GM21529 (cell line): ENCODE measurements around the gene ESR2.

Source experiments
- ATAC-seq: cut with Tn5 transposase; IDR thresholded peaks from one replicate; pipeline ENCODE4 v1.9.1; 2021; ENCODE audit not compliant: unreplicated experiment

The ESR2 gene

GRCh38 chr14:64266239-64266638, 27.9 kb downstream of the ESR2 start:
- no peak for ATAC-seq

DNA sequence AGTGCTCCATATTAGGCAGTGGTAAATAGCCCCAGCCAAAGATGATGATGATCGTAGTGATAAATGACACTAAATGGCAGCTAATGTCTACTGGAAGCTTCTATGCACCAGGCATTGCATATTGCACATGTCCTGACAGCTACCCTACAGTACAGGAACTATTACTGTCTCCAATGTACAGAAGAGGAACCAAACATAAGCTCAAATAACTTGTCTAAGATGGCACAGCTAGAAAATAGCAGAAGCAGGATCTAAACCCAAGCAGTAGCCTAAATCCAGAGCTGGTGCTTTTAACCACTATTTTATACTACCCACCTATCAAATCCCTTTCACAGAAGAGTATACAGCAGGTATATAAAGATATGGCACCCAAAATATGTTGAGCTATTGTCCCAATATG, 28.9 kb downstream of the ESR2 start:
- no peak for ATAC-seq

DNA sequence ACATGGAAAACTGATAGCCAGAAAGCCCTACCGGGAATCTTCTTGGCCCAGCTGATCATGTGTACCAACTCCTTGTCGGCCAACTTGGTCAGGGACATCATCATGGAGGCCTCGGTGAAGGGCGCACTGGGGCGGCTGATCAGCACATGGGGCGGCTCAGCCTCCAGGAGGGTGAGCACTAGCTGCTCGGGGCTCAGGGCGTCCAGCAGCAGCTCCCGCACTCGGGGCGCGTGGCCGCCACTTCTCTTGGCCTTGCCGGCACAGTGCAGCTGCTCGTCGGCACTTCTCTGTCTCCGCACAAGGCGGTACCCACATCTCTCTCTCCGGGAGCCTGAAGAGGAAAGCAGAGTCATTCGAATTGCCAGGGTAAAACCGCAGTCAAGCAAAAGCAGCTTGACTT, 33.8 kb downstream of the ESR2 start:
- ATAC-seq, result no peak

GRCh38 chr14:64255756-64256155, 38.4 kb downstream of the ESR2 start:
- no peak for ATAC-seq

- ATAC-seq, result no peak
Measured at GRCh38 chr14:64253672-64254071, 40.5 kb downstream of the ESR2 start.

- no peak for ATAC-seq
Measured at GRCh38 chr14:64249363-64249762, 44.8 kb downstream of the ESR2 start.

DNA sequence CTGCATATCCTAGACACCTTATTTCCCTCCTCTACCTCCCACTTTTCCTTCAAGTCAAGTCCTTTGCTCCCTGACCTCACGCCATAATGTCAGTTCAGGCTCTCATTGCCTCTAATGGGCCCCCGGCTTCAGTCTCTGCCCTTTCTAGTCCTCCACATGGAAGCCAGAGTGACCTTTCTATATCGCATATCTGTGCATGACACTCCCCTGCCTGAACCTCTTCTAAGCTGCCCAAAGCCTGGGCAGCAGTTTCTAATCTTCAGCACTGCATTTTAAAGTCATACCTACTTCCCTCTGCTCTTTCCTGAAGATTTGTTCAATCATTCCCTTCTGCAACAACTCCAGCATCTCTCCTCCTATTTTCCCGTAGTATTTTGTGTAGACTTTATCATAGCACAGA, 45.5 kb downstream of the ESR2 start:
- ATAC-seq, result no peak

DNA sequence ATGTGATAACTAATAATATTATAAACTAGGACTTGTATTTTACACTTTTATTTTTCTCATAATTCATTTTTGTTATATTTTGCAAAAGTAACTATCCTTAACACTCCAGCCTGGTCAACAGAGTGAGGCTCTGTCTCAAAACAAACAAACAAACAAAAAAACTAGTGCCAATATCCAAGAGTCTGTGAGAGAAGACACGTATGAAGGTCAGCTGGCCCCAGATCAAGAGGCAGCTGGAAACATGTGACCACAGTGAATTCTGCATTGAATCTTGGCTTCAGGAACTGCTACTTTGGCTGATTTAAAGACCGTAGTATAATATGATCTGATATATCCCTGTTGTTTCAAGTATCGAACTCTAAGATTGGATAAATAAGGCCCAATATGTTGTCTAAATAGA, 47.0 kb downstream of the ESR2 start:
- no peak for ATAC-seq

DNA sequence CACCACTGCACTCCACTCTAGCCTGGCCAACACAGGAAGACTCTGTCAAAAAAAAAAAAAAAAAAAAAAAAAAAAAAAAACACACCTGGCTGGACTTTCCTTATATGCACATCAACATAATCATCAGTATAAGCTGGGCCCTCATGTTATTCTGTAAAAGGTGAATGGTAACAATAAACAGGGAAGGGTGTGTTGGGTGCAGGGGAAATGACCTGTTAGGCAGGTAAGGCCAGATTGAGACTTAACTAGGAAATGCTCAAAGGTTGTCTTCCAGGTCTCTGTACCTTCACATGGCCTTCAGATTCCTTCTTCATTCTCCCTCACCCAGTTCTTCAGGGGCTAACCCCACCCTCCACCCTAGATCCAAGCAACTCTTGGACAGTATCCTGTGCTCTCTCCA, 47.5 kb downstream of the ESR2 start:
- no peak for ATAC-seq

- no peak for ATAC-seq
Measured at GRCh38 chr14:64245491-64245890, 48.7 kb downstream of the ESR2 start.

DNA sequence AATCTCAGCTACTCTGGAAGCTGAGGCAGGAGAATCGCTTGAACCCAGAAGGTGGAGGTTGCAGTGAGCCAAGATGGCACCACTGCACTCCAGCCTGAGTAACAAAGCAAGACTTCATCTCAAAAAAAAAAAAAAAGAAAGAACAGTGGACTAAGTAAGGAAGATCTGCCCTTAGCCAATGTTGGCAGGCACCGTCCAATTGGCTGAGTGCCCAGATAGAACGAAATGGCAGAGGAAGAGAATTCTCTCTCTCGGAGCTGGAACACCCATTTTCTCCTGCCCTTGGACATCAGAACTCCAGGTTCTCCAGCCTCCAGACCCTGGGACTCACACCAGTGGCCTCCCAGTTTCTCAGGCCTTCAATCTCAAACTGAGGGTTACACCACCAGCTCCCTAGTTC, 49.9 kb downstream of the ESR2 start:
- no peak for ATAC-seq

- no peak for ATAC-seq
Measured at GRCh38 chr14:64238631-64239030, 55.5 kb downstream of the ESR2 start.

GRCh38 chr14:64238049-64238448, 56.1 kb downstream of the ESR2 start:
- no peak for ATAC-seq

DNA sequence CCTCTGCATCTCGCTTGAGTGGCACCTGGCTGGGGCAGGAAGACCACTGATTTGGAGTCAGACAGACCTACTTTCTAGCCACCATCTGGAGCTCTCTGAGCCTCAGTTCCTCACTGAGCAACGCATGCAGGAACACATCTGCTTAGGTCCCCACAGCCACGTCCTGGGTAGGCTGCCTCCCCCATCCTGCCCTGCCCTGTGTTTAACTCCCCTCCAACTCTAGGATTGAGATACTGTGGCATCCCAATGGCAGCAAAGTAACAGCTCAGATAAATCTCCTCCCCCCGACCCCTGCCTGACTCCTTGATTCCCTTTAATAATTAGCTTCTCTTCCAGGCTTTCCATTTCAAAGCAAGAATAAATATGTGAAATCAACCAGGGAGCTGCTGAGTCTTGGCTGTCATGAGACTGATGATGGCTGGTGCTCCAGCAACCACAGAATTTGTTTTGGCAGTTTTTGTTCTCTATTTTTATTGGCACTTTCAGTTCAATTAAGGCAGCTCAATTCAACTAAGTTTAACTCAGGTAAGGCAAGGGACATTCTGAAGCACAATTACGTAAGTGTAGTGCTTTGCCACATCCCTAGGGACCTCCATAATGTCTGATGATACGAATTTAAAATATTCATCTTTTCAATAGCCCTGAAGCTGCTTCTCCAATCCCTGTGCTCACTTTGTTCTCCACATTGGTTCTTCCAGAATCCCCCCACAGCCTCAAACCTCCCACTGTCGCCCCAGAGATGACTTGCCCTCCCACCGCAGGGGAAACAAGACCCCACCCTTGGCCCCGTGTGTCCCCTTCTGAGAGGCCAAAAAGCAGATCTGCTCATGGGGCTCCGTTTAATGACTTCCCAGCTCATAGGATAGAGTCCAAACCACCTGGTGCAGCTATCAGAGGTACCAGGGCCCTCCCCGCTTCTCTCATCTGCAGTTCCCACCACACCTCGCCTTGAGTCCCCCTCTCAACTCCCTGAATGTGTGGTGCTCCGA, 58.2 kb downstream of the ESR2 start:
- ATAC-seq, result peak; percentile 69

DNA sequence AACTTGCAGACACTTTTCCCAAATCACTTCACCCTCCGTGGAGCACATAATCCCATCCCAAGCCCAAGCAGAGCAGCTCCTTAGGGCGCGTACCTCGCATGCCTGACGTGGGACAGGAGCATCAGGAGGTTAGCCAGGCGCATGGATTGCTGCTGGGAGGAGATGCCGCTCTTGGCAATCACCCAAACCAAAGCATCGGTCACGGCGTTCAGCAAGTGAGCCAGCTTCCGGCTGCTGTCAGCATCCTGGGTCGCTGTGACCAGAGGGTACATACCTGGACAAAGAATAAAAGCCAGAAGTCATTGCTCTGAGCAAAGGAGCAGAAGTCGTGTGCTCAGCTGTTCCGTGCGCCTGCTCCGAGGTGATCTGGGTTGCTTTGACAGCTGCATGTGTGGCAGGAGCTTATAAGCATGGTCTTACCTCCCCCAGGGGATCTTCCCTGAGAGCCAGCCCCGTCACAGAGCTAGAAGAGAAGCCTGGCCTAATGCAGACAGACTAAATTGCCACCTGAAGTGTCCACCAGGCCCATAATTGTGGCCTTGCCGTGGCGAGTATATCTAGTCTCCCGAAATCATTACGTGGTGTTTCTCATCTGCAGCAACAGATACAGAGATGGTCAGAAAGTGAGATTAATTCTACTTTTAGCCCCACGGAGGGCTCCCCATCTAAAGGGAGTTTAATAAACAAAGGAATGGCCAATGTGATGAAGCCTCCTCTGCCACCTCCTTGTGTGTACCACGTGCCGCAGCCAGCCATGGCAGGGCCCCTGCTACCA, 59.1 kb downstream of the ESR2 start:
- peak; percentile 0 for ATAC-seq

DNA sequence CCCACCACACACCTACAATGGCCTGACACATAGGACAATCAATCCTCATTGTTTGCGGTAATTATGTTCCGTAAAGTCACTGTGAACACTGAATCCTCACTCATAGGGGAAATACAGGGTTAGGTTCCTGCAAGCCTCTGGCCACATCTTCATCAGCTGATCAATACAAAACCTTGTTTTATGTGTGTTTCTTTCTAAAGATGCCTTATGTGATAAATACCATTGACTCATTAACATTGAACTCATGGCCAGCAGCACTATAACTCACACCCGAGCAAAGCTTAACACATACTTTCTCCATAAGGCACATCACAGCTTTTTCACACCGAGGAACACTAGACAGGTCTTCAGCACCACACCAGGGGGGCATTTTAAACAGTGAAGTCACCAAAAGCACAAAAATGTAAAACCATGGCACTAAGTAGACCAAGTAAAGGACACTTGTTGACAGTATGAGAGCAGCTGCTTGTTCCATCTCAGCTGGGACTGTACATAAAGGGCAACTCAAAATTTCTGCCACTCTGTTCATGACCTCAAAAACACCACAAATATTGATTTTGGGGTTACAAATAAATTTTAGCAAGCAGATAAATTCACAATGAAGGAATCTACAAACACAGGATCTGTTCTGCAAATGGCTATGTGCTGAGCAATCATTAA, 60.5 kb downstream of the ESR2 start:
- ATAC-seq, result no peak

DNA sequence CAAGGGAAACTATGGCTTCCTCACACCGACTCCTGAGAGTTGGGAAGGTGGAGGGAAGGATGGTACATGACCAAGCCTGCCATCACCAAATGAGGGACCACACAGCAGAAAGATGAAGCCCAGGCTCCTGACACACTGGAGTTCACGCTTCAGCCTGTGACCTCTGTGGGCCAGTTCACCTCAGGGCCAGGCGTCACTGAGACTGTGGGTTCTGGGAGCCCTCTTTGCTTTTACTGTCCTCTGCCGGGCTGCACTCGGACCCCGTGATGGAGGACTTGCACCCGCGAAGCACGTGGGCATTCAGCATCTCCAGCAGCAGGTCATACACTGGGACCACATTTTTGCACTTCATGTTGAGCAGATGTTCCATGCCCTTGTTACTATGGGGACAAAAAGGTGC, 61.2 kb downstream of the ESR2 start:
- no peak for ATAC-seq

- peak; percentile 35 for ATAC-seq
Measured at GRCh38 chr14:64232095-64232838, 61.9 kb downstream of the ESR2 start.

DNA sequence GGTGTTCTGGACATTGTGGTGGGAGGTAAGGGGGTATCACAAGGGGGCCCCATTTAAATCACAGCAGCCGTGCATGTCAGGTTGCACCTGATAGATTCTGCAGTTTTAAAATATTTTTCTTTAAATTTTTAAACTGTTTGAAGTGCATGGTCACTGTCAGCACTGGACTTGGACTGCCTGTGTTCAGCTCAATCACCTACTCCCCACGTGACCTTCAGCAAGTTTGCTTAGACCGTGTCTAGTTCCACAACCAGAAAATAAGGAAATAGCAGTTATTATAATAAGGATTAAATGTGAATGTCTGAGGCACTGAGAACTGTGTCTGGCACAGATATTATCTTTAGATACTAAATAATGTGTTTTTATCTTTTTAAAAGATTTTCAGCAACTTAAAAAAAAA, 64.7 kb downstream of the ESR2 start:
- no peak for ATAC-seq

- ATAC-seq, result no peak
Measured at GRCh38 chr14:64227856-64228255, 66.3 kb downstream of the ESR2 start.
